Measurements from ENCODE around the gene FUT7. TPM values are rescaled to one million over a fixed set of nuclear protein-coding genes. Genes with fewer than 3 reads are reported as not detected.

The FUT7 gene
- total and polyA plus RNA-seq, 9 of the 15 experiments (the other 6 are each of a cell fraction or from before 2014, with no cell fraction given): not detected

DNA sequence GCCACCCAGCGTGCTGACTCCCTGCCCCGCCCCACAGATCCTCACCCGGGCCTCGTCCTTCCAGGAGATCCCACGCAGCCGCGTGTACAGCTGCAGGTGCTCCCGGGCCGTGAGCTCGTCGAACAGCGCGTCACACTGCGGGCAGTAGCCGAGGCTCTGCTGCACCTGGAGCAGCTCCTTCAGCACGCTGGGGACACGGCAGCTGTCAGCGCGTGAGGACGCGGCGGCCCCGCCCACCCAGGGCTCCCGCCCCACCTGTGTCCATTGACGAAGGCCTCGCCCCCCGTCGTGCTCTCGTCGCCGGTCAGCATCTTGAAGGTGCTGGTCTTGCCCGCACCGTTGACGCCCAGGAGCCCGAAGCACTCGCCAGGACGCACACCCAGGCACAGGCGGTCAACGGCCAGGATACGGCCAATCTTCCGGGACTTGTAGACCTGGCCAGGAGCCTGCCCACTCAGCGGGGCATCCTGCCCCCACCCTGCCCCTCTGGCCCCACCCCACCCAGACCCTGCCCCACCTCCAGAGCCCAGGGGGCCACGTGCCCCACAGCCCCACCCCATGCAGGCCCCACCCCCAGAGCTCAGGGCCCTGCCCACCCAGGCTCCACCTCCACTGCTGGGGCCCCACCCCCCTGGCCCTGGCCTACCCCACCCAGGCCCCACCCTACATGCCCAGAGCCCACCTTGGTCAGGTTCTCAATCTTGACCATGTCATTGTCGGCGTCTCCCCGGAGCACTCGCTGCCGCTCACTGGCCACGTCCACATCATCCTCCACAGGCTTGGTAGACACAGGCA is 21.8 kb downstream of the FUT7 start (continued):
- TF ChIP-seq, protein P1, sequence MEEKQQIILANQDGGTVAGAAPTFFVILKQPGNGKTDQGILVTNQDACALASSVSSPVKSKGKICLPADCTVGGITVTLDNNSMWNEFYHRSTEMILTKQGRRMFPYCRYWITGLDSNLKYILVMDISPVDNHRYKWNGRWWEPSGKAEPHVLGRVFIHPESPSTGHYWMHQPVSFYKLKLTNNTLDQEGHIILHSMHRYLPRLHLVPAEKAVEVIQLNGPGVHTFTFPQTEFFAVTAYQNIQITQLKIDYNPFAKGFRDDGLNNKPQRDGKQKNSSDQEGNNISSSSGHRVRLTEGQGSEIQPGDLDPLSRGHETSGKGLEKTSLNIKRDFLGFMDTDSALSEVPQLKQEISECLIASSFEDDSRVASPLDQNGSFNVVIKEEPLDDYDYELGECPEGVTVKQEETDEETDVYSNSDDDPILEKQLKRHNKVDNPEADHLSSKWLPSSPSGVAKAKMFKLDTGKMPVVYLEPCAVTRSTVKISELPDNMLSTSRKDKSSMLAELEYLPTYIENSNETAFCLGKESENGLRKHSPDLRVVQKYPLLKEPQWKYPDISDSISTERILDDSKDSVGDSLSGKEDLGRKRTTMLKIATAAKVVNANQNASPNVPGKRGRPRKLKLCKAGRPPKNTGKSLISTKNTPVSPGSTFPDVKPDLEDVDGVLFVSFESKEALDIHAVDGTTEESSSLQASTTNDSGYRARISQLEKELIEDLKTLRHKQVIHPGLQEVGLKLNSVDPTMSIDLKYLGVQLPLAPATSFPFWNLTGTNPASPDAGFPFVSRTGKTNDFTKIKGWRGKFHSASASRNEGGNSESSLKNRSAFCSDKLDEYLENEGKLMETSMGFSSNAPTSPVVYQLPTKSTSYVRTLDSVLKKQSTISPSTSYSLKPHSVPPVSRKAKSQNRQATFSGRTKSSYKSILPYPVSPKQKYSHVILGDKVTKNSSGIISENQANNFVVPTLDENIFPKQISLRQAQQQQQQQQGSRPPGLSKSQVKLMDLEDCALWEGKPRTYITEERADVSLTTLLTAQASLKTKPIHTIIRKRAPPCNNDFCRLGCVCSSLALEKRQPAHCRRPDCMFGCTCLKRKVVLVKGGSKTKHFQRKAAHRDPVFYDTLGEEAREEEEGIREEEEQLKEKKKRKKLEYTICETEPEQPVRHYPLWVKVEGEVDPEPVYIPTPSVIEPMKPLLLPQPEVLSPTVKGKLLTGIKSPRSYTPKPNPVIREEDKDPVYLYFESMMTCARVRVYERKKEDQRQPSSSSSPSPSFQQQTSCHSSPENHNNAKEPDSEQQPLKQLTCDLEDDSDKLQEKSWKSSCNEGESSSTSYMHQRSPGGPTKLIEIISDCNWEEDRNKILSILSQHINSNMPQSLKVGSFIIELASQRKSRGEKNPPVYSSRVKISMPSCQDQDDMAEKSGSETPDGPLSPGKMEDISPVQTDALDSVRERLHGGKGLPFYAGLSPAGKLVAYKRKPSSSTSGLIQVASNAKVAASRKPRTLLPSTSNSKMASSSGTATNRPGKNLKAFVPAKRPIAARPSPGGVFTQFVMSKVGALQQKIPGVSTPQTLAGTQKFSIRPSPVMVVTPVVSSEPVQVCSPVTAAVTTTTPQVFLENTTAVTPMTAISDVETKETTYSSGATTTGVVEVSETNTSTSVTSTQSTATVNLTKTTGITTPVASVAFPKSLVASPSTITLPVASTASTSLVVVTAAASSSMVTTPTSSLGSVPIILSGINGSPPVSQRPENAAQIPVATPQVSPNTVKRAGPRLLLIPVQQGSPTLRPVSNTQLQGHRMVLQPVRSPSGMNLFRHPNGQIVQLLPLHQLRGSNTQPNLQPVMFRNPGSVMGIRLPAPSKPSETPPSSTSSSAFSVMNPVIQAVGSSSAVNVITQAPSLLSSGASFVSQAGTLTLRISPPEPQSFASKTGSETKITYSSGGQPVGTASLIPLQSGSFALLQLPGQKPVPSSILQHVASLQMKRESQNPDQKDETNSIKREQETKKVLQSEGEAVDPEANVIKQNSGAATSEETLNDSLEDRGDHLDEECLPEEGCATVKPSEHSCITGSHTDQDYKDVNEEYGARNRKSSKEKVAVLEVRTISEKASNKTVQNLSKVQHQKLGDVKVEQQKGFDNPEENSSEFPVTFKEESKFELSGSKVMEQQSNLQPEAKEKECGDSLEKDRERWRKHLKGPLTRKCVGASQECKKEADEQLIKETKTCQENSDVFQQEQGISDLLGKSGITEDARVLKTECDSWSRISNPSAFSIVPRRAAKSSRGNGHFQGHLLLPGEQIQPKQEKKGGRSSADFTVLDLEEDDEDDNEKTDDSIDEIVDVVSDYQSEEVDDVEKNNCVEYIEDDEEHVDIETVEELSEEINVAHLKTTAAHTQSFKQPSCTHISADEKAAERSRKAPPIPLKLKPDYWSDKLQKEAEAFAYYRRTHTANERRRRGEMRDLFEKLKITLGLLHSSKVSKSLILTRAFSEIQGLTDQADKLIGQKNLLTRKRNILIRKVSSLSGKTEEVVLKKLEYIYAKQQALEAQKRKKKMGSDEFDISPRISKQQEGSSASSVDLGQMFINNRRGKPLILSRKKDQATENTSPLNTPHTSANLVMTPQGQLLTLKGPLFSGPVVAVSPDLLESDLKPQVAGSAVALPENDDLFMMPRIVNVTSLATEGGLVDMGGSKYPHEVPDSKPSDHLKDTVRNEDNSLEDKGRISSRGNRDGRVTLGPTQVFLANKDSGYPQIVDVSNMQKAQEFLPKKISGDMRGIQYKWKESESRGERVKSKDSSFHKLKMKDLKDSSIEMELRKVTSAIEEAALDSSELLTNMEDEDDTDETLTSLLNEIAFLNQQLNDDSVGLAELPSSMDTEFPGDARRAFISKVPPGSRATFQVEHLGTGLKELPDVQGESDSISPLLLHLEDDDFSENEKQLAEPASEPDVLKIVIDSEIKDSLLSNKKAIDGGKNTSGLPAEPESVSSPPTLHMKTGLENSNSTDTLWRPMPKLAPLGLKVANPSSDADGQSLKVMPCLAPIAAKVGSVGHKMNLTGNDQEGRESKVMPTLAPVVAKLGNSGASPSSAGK (IDR thresholded peaks at IDR 0.05): peak; percentile 24; the same call in 1 of the 2 replicates
- no peak for TF ChIP-seq YY1 (IDR thresholded peaks at IDR 0.05; ENCODE audit: borderline replicate concordance in 1 of 3, control insufficient read depth in 1 of 3, extremely low read depth in 1 of 3, insufficient read depth in 3 of 3, insufficient read length in 1 of 3, insufficient replicate concordance in 2 of 3, low read depth in 1 of 3, low read length in 2 of 3)
- no peak for TF ChIP-seq KAT2B (IDR thresholded peaks at IDR 0.05; ENCODE audit: low read depth, low read length)
- TF ChIP-seq, protein P2, sequence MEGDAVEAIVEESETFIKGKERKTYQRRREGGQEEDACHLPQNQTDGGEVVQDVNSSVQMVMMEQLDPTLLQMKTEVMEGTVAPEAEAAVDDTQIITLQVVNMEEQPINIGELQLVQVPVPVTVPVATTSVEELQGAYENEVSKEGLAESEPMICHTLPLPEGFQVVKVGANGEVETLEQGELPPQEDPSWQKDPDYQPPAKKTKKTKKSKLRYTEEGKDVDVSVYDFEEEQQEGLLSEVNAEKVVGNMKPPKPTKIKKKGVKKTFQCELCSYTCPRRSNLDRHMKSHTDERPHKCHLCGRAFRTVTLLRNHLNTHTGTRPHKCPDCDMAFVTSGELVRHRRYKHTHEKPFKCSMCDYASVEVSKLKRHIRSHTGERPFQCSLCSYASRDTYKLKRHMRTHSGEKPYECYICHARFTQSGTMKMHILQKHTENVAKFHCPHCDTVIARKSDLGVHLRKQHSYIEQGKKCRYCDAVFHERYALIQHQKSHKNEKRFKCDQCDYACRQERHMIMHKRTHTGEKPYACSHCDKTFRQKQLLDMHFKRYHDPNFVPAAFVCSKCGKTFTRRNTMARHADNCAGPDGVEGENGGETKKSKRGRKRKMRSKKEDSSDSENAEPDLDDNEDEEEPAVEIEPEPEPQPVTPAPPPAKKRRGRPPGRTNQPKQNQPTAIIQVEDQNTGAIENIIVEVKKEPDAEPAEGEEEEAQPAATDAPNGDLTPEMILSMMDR (IDR thresholded peaks at IDR 0.05 in 2 of 3, conservative IDR thresholded peaks at IDR 0.05 in 1 of 3; ENCODE audit: insufficient read depth in 2 of 3, low read depth in 1 of 3, low read length in 3 of 3): no peak
